HEK293 (cell line): ENCODE data around the gene DIP2B.

ENCODE experiments used
- CTCF ChIA-PET: fragments of 350-600 bp; formaldehyde crosslinking; extraction: SDS; loops from one replicate; lab custom pipeline; 2021; ENCODE audit warnings: antibody characterized with exemption; lab: Yijun Ruan, JAX
- POLR2A ChIA-PET: fragments of 300-600 bp; formaldehyde crosslinking; extraction: SDS; loops from one replicate; lab custom pipeline; 2020; ENCODE audit warnings: antibody characterized with exemption, inconsistent platforms; lab: Yijun Ruan, JAX
- H3K27ac ChIP-seq: fragments of 200-500 bp; sonication (Bioruptor generic); 2 replicates; pipeline ENCODE4 v1.5.1; 2014; ENCODE audit warnings: low read depth, low read length, control low read depth, inconsistent platforms; ENCODE audit errors: extremely low read depth
- H3K36me3 ChIP-seq, 2 experiments: fragments of 200-500 bp in 1 of 2; sonication (Bioruptor generic) in 1 of 2; 1 replicate in 1 of 2; 2 replicates in 1 of 2; pipeline ENCODE4 v1.5.1; 2014 to 2017; ENCODE audit warnings: inconsistent platforms in 2 of 2, low read length in 2 of 2; ENCODE audit not compliant: control insufficient read depth in 2 of 2, insufficient read depth in 1 of 2
- H3K4me1 ChIP-seq: fragments of 200-500 bp; sonication (Bioruptor generic); 2 replicates; pipeline ENCODE4 v1.5.1; 2014; ENCODE audit warnings: mild to moderate bottlenecking, low read length, inconsistent platforms; ENCODE audit not compliant: control insufficient read depth, insufficient read depth
- H3K4me3 ChIP-seq: 2 replicates; pipeline ENCODE4 v1.5.1; 2011; ENCODE audit warnings: low read depth, mild to moderate bottlenecking, control low read depth, low read length, moderate library complexity
- H3K9me3 ChIP-seq: fragments of 200-500 bp; sonication (Bioruptor generic); 2 replicates; pipeline ENCODE4 v1.5.1; 2014; ENCODE audit warnings: low read depth, low read length, inconsistent platforms; ENCODE audit not compliant: control insufficient read depth, insufficient read depth
- AEBP2 ChIP-seq: fragments of 450-650 bp; formaldehyde crosslinking; IDR thresholded peaks from 2 replicates; pipeline ENCODE4 v1.5.1; 2016; ENCODE audit warnings: missing biosample characterization, missing genetic modification characterization, borderline replicate concordance
- EGR2 ChIP-seq: fragments of 450-650 bp; formaldehyde crosslinking; IDR thresholded peaks from 2 replicates; pipeline ENCODE4 v1.5.1; 2016; ENCODE audit warnings: low read depth, missing biosample characterization, missing genetic modification characterization
- GLIS2 ChIP-seq: fragments of 450-650 bp; formaldehyde crosslinking; IDR thresholded peaks from 2 replicates; pipeline ENCODE4 v1.5.1; 2016; ENCODE audit warnings: missing biosample characterization, missing genetic modification characterization
- IKZF3 ChIP-seq: fragments of 450-650 bp; IDR thresholded peaks from 2 replicates; pipeline ENCODE4 v1.5.0; 2018; ENCODE audit warnings: missing biosample characterization, mild to moderate bottlenecking, missing genetic modification characterization, moderate library complexity
- OSR2 ChIP-seq: fragments of 450-650 bp; formaldehyde crosslinking; IDR thresholded peaks from 2 replicates; pipeline ENCODE4 v1.5.1; 2016; ENCODE audit warnings: missing biosample characterization, missing genetic modification characterization
- PBX3 ChIP-seq: sonication (generic); formaldehyde crosslinking; IDR thresholded peaks from 2 replicates; pipeline ENCODE4 v1.8.1; 2022; ENCODE audit warnings: mild to moderate bottlenecking, moderate library complexity, missing genetic modification reagents
- SCRT2 ChIP-seq: fragments of 450-650 bp; formaldehyde crosslinking; IDR thresholded peaks from 2 replicates; pipeline ENCODE4 v1.5.1; 2016; ENCODE audit warnings: missing biosample characterization, missing genetic modification characterization
- SP2 ChIP-seq: fragments of 450-650 bp; formaldehyde crosslinking; IDR thresholded peaks from 2 replicates; pipeline ENCODE4 v1.5.1; 2016; ENCODE audit warnings: missing biosample characterization, missing genetic modification characterization
- ZBTB21 ChIP-seq: fragments of 450-650 bp; formaldehyde crosslinking; IDR thresholded peaks from 2 replicates; pipeline ENCODE4 v1.5.1; 2017; ENCODE audit warnings: missing biosample characterization, missing genetic modification characterization
- ZFP3 ChIP-seq: fragments of 450-650 bp; formaldehyde crosslinking; IDR thresholded peaks from 2 replicates; pipeline ENCODE4 v1.5.1; 2016; ENCODE audit warnings: low read depth, missing biosample characterization, missing genetic modification characterization
- ZFP37 ChIP-seq: fragments of 450-650 bp; formaldehyde crosslinking; IDR thresholded peaks from 2 replicates; pipeline ENCODE4 v1.5.1; 2016; ENCODE audit warnings: missing biosample characterization, missing genetic modification characterization
- ZNF146 ChIP-seq: fragments of 450-650 bp; formaldehyde crosslinking; IDR thresholded peaks from 2 replicates; pipeline ENCODE4 v1.5.1; 2016; ENCODE audit warnings: missing biosample characterization, missing genetic modification characterization
- ZNF148 ChIP-seq: fragments of 450-650 bp; formaldehyde crosslinking; IDR thresholded peaks from 2 replicates; pipeline ENCODE4 v1.5.0; 2017; ENCODE audit warnings: missing biosample characterization, missing genetic modification characterization, borderline replicate concordance
- ZNF175 ChIP-seq: fragments of 450-650 bp; formaldehyde crosslinking; IDR thresholded peaks from 2 replicates; pipeline ENCODE4 v1.5.1; 2016; ENCODE audit warnings: missing biosample characterization, missing genetic modification characterization
- ZNF184 ChIP-seq: fragments of 450-650 bp; IDR thresholded peaks from 2 replicates; pipeline ENCODE4 v1.5.1; 2018; ENCODE audit warnings: missing biosample characterization, mild to moderate bottlenecking, missing genetic modification characterization
- ZNF19 ChIP-seq: fragments of 450-650 bp; formaldehyde crosslinking; IDR thresholded peaks from 2 replicates; pipeline ENCODE4; 2016; ENCODE audit warnings: missing biosample characterization, missing genetic modification characterization, low read depth
- ZNF302 ChIP-seq: fragments of 450-650 bp; formaldehyde crosslinking; IDR thresholded peaks from 2 replicates; pipeline ENCODE4 v1.5.1; 2016; ENCODE audit warnings: missing biosample characterization, missing genetic modification characterization, low read depth
- ZNF341 ChIP-seq: fragments of 450-650 bp; formaldehyde crosslinking; IDR thresholded peaks from 2 replicates; pipeline ENCODE4; 2016; ENCODE audit warnings: low read depth, missing biosample characterization, missing genetic modification characterization
- ZNF366 ChIP-seq: fragments of 450-650 bp; formaldehyde crosslinking; conservative IDR thresholded peaks from 2 replicates; pipeline ENCODE4 v1.5.1; 2016; ENCODE audit warnings: missing biosample characterization, missing genetic modification characterization
- ZNF37A ChIP-seq: fragments of 450-650 bp; IDR thresholded peaks from 2 replicates; pipeline ENCODE4 v1.5.1; 2018; ENCODE audit warnings: missing biosample characterization, missing genetic modification characterization
- ZNF521 ChIP-seq: fragments of 450-650 bp; formaldehyde crosslinking; IDR thresholded peaks from 2 replicates; pipeline ENCODE4 v1.5.1; 2017; ENCODE audit warnings: missing biosample characterization, mild to moderate bottlenecking, missing genetic modification characterization
- ZNF529 ChIP-seq: fragments of 450-650 bp; formaldehyde crosslinking; IDR thresholded peaks from 2 replicates; pipeline ENCODE4 v1.5.1; 2017; ENCODE audit warnings: missing genetic modification characterization, missing biosample characterization; ENCODE audit not compliant: insufficient replicate concordance
- ZNF558 ChIP-seq: fragments of 450-650 bp; formaldehyde crosslinking; IDR thresholded peaks from 2 replicates; pipeline ENCODE4 v1.5.1; 2016; ENCODE audit warnings: missing biosample characterization, missing genetic modification characterization
- ZNF596 ChIP-seq: fragments of 450-650 bp; IDR thresholded peaks from 2 replicates; pipeline ENCODE4 v1.5.0; 2018; ENCODE audit warnings: missing biosample characterization, mild to moderate bottlenecking, missing genetic modification characterization, moderate library complexity
- ZNF623 ChIP-seq: fragments of 450-650 bp; formaldehyde crosslinking; IDR thresholded peaks from 2 replicates; pipeline ENCODE4 v1.5.1; 2016; ENCODE audit warnings: missing biosample characterization, missing genetic modification characterization
- ZNF777 ChIP-seq: fragments of 450-650 bp; formaldehyde crosslinking; IDR thresholded peaks from 2 replicates; pipeline ENCODE4 v1.5.1; 2017; ENCODE audit warnings: missing biosample characterization, missing genetic modification characterization, borderline replicate concordance

DIP2B gene

GRCh38 chr12:50551866-50552265, 47.1 kb downstream of the DIP2B start:
- Histone ChIP-seq H3K4me3 (no peak overlapping the region), H3K27ac (no peak overlapping the region), H3K4me1 (no peaks in the 10 kb centered on the region), H3K36me3 (no peaks in the 10 kb centered on the region), H3K9me3 (no peaks in the 10 kb centered on the region)
- POLR2A ChIA-PET, result no interaction called here
- CTCF ChIA-PET, result interaction anchor here (0.6 to 1.1 kb wide), 2 partner anchors 9 to 86 kb away, joined by 3 to 8 read pairs; no protein-coding TSS in a partner anchor
- TF ChIP-seq ZNF596 (tag by site-specific recombination), result no peak
- no peak for TF ChIP-seq IKZF3 (tag by site-specific recombination)
- no peak for TF ChIP-seq ZNF529 (tag by site-specific recombination)
- no peak for TF ChIP-seq SCRT2 (tag by site-specific recombination)
- no peak for TF ChIP-seq ZNF37A (tag by site-specific recombination)
- no peak for TF ChIP-seq ZNF175 (tag by site-specific recombination)
- no peak for TF ChIP-seq ZNF521 (tag by site-specific recombination)
- TF ChIP-seq ZFP3, result peak; percentile 62
- TF ChIP-seq EGR2 (tag by site-specific recombination), result no peak
- TF ChIP-seq ZNF184, result peak; percentile 82; the same call in 1 of the 2 replicates
- TF ChIP-seq ZBTB21 (tag by site-specific recombination), result no peak
- TF ChIP-seq ZNF777 (tag by site-specific recombination), result no peak
- TF ChIP-seq ZNF341, result no peak

GRCh38 chr12:50554651-50555050, 49.9 kb downstream of the DIP2B start:
- H3K4me1 ChIP-seq, result no peaks in the 10 kb centered on the region

GRCh38 chr12:50555471-50555885, 50.7 kb downstream of the DIP2B start:
- CTCF ChIA-PET, result no interaction called here
- no peak overlapping the region for H3K27ac ChIP-seq
- H3K9me3 ChIP-seq, result no peaks in the 10 kb centered on the region
- no peaks in the 10 kb centered on the region for H3K4me1 ChIP-seq
- no peak overlapping the region for H3K4me3 ChIP-seq
- POLR2A ChIA-PET, result no interaction called here
- no peaks in the 10 kb centered on the region for H3K36me3 ChIP-seq
- no peak for TF ChIP-seq ZNF558 (tag by site-specific recombination)
- no peak for TF ChIP-seq ZNF596 (tag by site-specific recombination)
- no peak for TF ChIP-seq SP2
- no peak for TF ChIP-seq ZNF623
- TF ChIP-seq GLIS2, result no peak
- TF ChIP-seq ZFP37, result no peak
- TF ChIP-seq ZNF302, result no peak
- no peak for TF ChIP-seq ZNF37A (tag by site-specific recombination)
- no peak for TF ChIP-seq ZNF19 (tag by site-specific recombination)
- TF ChIP-seq PBX3 (CRISPR knock-in tag), result no peak
- no peak for TF ChIP-seq ZNF146 (tag by site-specific recombination)
- no peak for TF ChIP-seq ZNF148 (tag by site-specific recombination)
- TF ChIP-seq OSR2 (tag by site-specific recombination), result no peak

More at GRCh38 chr12:50554651-50555050, 49.9 kb downstream of the DIP2B start:
- Histone ChIP-seq H3K27ac (no peak overlapping the region), H3K36me3 (no peaks in the 10 kb centered on the region), H3K9me3 (no peaks in the 10 kb centered on the region), H3K4me3 (no peak overlapping the region)
- ChIA-PET CTCF (interaction anchor here (1.1 kb wide), 1 partner anchor 39 kb away, joined by 4 read pairs; no protein-coding TSS in a partner anchor), POLR2A (no interaction called here)
- TF ChIP-seq AEBP2 (tag by site-specific recombination), result no peak
- TF ChIP-seq ZNF366 (tag by site-specific recombination), result no peak
- TF ChIP-seq IKZF3 (tag by site-specific recombination), result no peak
